B cell (primary cell): ENCODE data around the gene UBXN6.

Source experiments
- EZH2 ChIP-seq: IDR thresholded peaks from 2 replicates; pipeline ENCODE4 v1.6.1; 2012; ENCODE audit warnings: borderline replicate concordance, low read depth, mild to moderate bottlenecking, moderate library complexity, low read length; ENCODE audit not compliant: insufficient read depth, poor library complexity, severe bottlenecking
- TF ChIP-seq, protein P1 (sequence below): fragments of 200-600 bp; IDR thresholded peaks from one replicate; pipeline ENCODE4 v1.8.0; 2022; ENCODE audit warnings: antibody characterized with exemption, mild to moderate bottlenecking

DNA sequence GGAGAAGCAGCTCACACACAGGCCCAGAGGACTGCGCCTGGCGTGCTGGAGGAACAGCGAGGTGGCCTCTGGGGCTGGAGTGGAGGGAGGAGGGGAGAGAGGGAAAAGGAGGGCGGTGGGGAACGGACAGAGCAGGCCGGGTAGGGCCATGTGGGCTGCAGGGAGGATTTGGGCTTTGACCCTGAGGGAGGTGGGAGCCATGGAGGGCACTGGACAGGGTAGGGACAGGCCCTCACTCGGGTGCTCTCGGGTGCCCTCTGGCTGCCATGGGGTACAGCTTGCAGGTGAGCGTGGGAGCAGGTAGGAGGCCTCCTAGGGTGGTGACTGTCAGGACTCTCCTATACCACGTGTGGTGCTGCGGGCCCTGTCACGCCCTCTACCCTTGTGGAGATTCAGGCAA lies 37.9 kb upstream of the UBXN6 start:
- TF ChIP-seq, protein P1, sequence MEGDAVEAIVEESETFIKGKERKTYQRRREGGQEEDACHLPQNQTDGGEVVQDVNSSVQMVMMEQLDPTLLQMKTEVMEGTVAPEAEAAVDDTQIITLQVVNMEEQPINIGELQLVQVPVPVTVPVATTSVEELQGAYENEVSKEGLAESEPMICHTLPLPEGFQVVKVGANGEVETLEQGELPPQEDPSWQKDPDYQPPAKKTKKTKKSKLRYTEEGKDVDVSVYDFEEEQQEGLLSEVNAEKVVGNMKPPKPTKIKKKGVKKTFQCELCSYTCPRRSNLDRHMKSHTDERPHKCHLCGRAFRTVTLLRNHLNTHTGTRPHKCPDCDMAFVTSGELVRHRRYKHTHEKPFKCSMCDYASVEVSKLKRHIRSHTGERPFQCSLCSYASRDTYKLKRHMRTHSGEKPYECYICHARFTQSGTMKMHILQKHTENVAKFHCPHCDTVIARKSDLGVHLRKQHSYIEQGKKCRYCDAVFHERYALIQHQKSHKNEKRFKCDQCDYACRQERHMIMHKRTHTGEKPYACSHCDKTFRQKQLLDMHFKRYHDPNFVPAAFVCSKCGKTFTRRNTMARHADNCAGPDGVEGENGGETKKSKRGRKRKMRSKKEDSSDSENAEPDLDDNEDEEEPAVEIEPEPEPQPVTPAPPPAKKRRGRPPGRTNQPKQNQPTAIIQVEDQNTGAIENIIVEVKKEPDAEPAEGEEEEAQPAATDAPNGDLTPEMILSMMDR = no peak
- TF ChIP-seq EZH2 = no peak
